GM12878 (cell line): ENCODE results near the gene RPGR. TPM values are rescaled to one million over a fixed set of nuclear protein-coding genes. Genes with fewer than 3 reads are reported as not detected.

Experiments
- polyA plus RNA-seq, 11 experiments: library from polyadenylated mRNA; depleted of rRNA in 4 of 11; unstranded in 6 of 11; stranded (reverse) in 5 of 11; fragments of >200 nt; fragmentation: Nextera tagmentation in 4 of 11; fragmentation: Illumina TruSeq in 1 of 11; extraction: Ambion mirVana in 4 of 11; extraction: Trizol in 1 of 11; gene quantifications; 1 replicate in 1 of 11; 2 replicates in 10 of 11; pipeline versions ENCODE4 v1.2.1 to v1.2.3, GENCODE V29; 2011 to 2016; ENCODE audit warnings: inconsistent platforms in 2 of 11, missing spikeins in 2 of 11, low read depth in 1 of 11
- small RNA-seq: library from RNA; depleted of rRNA; stranded (forward); fragments of <200 nt; gene quantifications from one replicate; pipeline ENCODE3, GENCODE V24; 2014
- total RNA-seq, 4 experiments: library from RNA; depleted of rRNA in 3 of 4; stranded (reverse); fragments of >200 nt in 3 of 4; fragmentation: Illumina TruSeq in 1 of 4; extraction: Trizol in 1 of 4; gene quantifications; 2 replicates each; pipeline versions ENCODE4 v1.2.1 to v1.2.3, GENCODE V29; 2013 to 2021

RPGR gene
- total and polyA plus RNA-seq, 10 of the 15 experiments (the other 5 are each of a cell fraction or from before 2014, with no cell fraction given): 5.5 to 13.4 (median 7.6) TPM

Small RNAs within 50 kb of the gene (small RNA-seq; reads per million reads assigned to genes)
- gene RF00322: not detected

Other genes starting within 250 kb of the RPGR start
- 0.06 TPM in 1 of 2 replicates, not detected in the other for gene SRPX, start 106.6 kb downstream of the RPGR start, total RNA-seq (2014; rRNA removed)
- 0.13 and 0.14 TPM in 2 replicates for gene SRPX, start 106.6 kb downstream of the RPGR start, total RNA-seq (2014; rRNA removed; fragmentation: Illumina TruSeq; extraction: Trizol)
- gene SRPX, start 106.6 kb downstream of the RPGR start, total RNA-seq (2021): 0.18 and 0.29 TPM in 2 replicates
- gene SRPX, start 106.6 kb downstream of the RPGR start, polyA plus RNA-seq (2011; rRNA removed): 0.16 and 0.29 TPM in 2 replicates
- gene SRPX, start 106.6 kb downstream of the RPGR start, polyA plus RNA-seq (2014; fragmentation: Illumina TruSeq; extraction: Trizol): 0.24 TPM in 2 replicates
- gene SRPX, start 106.6 kb downstream of the RPGR start, polyA plus RNA-seq (2014; fragmentation: Nextera tagmentation; extraction: Ambion mirVana): under 1 TPM in 1 of 2 experiments, not detected in 1; 0.05 TPM
- gene SRPX, start 106.6 kb downstream of the RPGR start, polyA plus RNA-seq (2014; rRNA removed): 0.24 TPM in 1 of 2 replicates, not detected in the other
- gene SRPX, start 106.6 kb downstream of the RPGR start, polyA plus RNA-seq (2016; fragmentation: Nextera tagmentation; extraction: Ambion mirVana): under 1 TPM; 0.23 to 0.79 TPM
- gene OTC, start 25.1 kb upstream of the RPGR start, total RNA-seq (2014; rRNA removed): not detected in 2 replicates
- not detected in 2 replicates for gene OTC, start 25.1 kb upstream of the RPGR start, total RNA-seq (2014; rRNA removed; fragmentation: Illumina TruSeq; extraction: Trizol)
- not detected in 2 replicates for gene OTC, start 25.1 kb upstream of the RPGR start, total RNA-seq (2021)
- not detected in 2 replicates for gene OTC, start 25.1 kb upstream of the RPGR start, polyA plus RNA-seq (2011; rRNA removed)
- gene OTC, start 25.1 kb upstream of the RPGR start, polyA plus RNA-seq (2014; fragmentation: Illumina TruSeq; extraction: Trizol): not detected in 2 replicates
- gene OTC, start 25.1 kb upstream of the RPGR start, polyA plus RNA-seq (2014; fragmentation: Nextera tagmentation; extraction: Ambion mirVana): not detected
- not detected in 2 replicates for gene OTC, start 25.1 kb upstream of the RPGR start, polyA plus RNA-seq (2014; rRNA removed)
- gene OTC, start 25.1 kb upstream of the RPGR start, polyA plus RNA-seq (2016; fragmentation: Nextera tagmentation; extraction: Ambion mirVana): not detected
- gene TSPAN7, start 234.0 kb upstream of the RPGR start, total RNA-seq (2014; rRNA removed): not detected in 2 replicates
- not detected in 2 replicates for gene TSPAN7, start 234.0 kb upstream of the RPGR start, total RNA-seq (2014; rRNA removed; fragmentation: Illumina TruSeq; extraction: Trizol)
- 0.24 TPM in 1 of 2 replicates, not detected in the other for gene TSPAN7, start 234.0 kb upstream of the RPGR start, total RNA-seq (2021)
- 0.48 and 0.77 TPM in 2 replicates for gene TSPAN7, start 234.0 kb upstream of the RPGR start, polyA plus RNA-seq (2011; rRNA removed)
- gene TSPAN7, start 234.0 kb upstream of the RPGR start, polyA plus RNA-seq (2014; fragmentation: Illumina TruSeq; extraction: Trizol): 0.04 and 0.19 TPM in 2 replicates
- under 1 TPM in 1 of 2 experiments, not detected in 1; 0.09 TPM for gene TSPAN7, start 234.0 kb upstream of the RPGR start, polyA plus RNA-seq (2014; fragmentation: Nextera tagmentation; extraction: Ambion mirVana)
- 0.08 TPM in 1 of 2 replicates, not detected in the other for gene TSPAN7, start 234.0 kb upstream of the RPGR start, polyA plus RNA-seq (2014; rRNA removed)
- under 1 TPM; 0.19 to 0.38 TPM for gene TSPAN7, start 234.0 kb upstream of the RPGR start, polyA plus RNA-seq (2016; fragmentation: Nextera tagmentation; extraction: Ambion mirVana)